DND-41 (cell line): ENCODE data around the gene ACBD6.

Experiments
- ATAC-seq: fragments of 200-7000 bp; cut with Tn5 transposase; 3 replicates; pipeline ENCODE4 v1.9.1; 2021; ENCODE audit warnings: low read depth; ENCODE audit not compliant: insufficient read depth
- DNase-seq: peaks from one replicate; pipeline ENCODE4 v3.0.0-alpha.2; 2020
- H2AFZ ChIP-seq: 2 replicates; pipeline ENCODE4 v1.6.0; 2012; ENCODE audit warnings: low read depth, low read length
- H3K27ac ChIP-seq: 2 replicates; pipeline ENCODE4 v1.5.1; 2012; ENCODE audit warnings: low read length, inconsistent platforms
- H3K27me3 ChIP-seq: fragments of 200-600 bp; sonication (generic); 2 replicates; pipeline ENCODE4 v1.6.0; 2012; ENCODE audit warnings: low read length, mild to moderate bottlenecking, inconsistent platforms; ENCODE audit not compliant: insufficient read depth, poor library complexity
- H3K36me3 ChIP-seq: 2 replicates; pipeline ENCODE4 v1.5.1; 2012; ENCODE audit warnings: low read length, inconsistent platforms; ENCODE audit not compliant: insufficient read depth
- H3K4me1 ChIP-seq: 2 replicates; pipeline ENCODE4 v1.5.1; 2012; ENCODE audit warnings: mild to moderate bottlenecking, low read length; ENCODE audit not compliant: insufficient read depth
- H3K4me2 ChIP-seq: 2 replicates; pipeline ENCODE4 v1.6.0; 2012; ENCODE audit warnings: mild to moderate bottlenecking, moderate library complexity, low read length, inconsistent platforms; ENCODE audit not compliant: insufficient read depth
- H3K4me3 ChIP-seq, 2 experiments: fragments of 200-600 bp in 1 of 2; shearing (Covaris generic) in 1 of 2; 2 replicates each; pipeline ENCODE4 v1.5.1; 2012 to 2016; ENCODE audit warnings: inconsistent platforms in 2 of 2, low read length in 2 of 2, mild to moderate bottlenecking in 2 of 2, low read depth in 1 of 2, moderate library complexity in 1 of 2
- H3K79me2 ChIP-seq: 2 replicates; pipeline ENCODE4 v1.6.0; 2012; ENCODE audit warnings: low read length, inconsistent platforms; ENCODE audit not compliant: insufficient read depth
- H3K9ac ChIP-seq: 2 replicates; pipeline ENCODE4 v1.6.0; 2012; ENCODE audit warnings: low read depth, mild to moderate bottlenecking, inconsistent platforms, low read length, moderate library complexity
- H3K9me3 ChIP-seq: 2 replicates; pipeline ENCODE4 v1.5.1; 2012; ENCODE audit warnings: low read length, moderate library complexity, mild to moderate bottlenecking, inconsistent platforms; ENCODE audit not compliant: insufficient read depth, severe bottlenecking
- H4K20me1 ChIP-seq: 2 replicates; pipeline ENCODE4 v1.6.0; 2012; ENCODE audit warnings: low read length; ENCODE audit not compliant: insufficient read depth
- CTCF ChIP-seq: IDR thresholded peaks from 2 replicates; pipeline ENCODE4 v1.5.1; 2012; ENCODE audit warnings: borderline replicate concordance, low read length, moderate library complexity, mild to moderate bottlenecking; ENCODE audit not compliant: poor library complexity, severe bottlenecking; ENCODE audit errors: extremely low read depth
- EZH2 ChIP-seq: IDR thresholded peaks from 3 replicates; pipeline ENCODE4 v1.6.1; 2012; ENCODE audit warnings: borderline replicate concordance, low read depth, mild to moderate bottlenecking, moderate library complexity, low read length, inconsistent platforms; ENCODE audit not compliant: severe bottlenecking

ACBD6 gene

GRCh38 chr1:180260541-180260940 lies 241.8 kb downstream of the ACBD6 start:
- no peaks in the 10 kb centered on the region for H3K4me1 ChIP-seq
- no peaks in the 10 kb centered on the region for H3K79me2 ChIP-seq
- no peak overlapping the region for H3K4me2 ChIP-seq
- DNase-seq (no peak), ATAC-seq (no peak)
- H3K9me3 ChIP-seq, result no peaks in the 10 kb centered on the region
- H3K27ac ChIP-seq, result no peak overlapping the region
- no peak overlapping the region for H3K9ac ChIP-seq
- H4K20me1 ChIP-seq, result no peaks in the 10 kb centered on the region
- H3K36me3 ChIP-seq, result no peaks in the 10 kb centered on the region
- no peaks in the 10 kb centered on the region for H3K27me3 ChIP-seq
- TF ChIP-seq EZH2, result no peak
- TF ChIP-seq CTCF, result no peak
- no peak overlapping the region for H3K4me3 ChIP-seq
- H2AFZ ChIP-seq, result no peak overlapping the region

GRCh38 chr1:180259431-180260338 lies 242.7 kb downstream of the ACBD6 start:
- Histone ChIP-seq H2AFZ (no peak overlapping the region), H3K9ac (no peak overlapping the region), H3K79me2 (no peaks in the 10 kb centered on the region), H4K20me1 (no peaks in the 10 kb centered on the region), H3K4me3 (no peak overlapping the region), H3K27me3 (no peaks in the 10 kb centered on the region), H3K36me3 (no peaks in the 10 kb centered on the region), H3K27ac (no peak overlapping the region), H3K4me2 (no peak overlapping the region), H3K4me1 (no peaks in the 10 kb centered on the region), H3K9me3 (no peaks in the 10 kb centered on the region)
- no peak for DNase-seq
- ATAC-seq, result no peak
- TF ChIP-seq CTCF, result no peak
- no peak for TF ChIP-seq EZH2

GRCh38 chr1:180258935-180259334 lies 243.4 kb downstream of the ACBD6 start:
- TF ChIP-seq EZH2, result no peak

GRCh38 chr1:180258290-180258689 lies 244.1 kb downstream of the ACBD6 start:
- no peak for DNase-seq
- ATAC-seq, result no peak

More at GRCh38 chr1:180258935-180259334, 243.4 kb downstream of the ACBD6 start:
- no peak overlapping the region for H3K4me3 ChIP-seq
- no peak overlapping the region for H3K4me2 ChIP-seq
- H2AFZ ChIP-seq, result no peak overlapping the region
- no peaks in the 10 kb centered on the region for H3K36me3 ChIP-seq
- no peaks in the 10 kb centered on the region for H3K4me1 ChIP-seq
- no peak overlapping the region for H3K27ac ChIP-seq
- no peaks in the 10 kb centered on the region for H3K79me2 ChIP-seq
- DNase-seq, result no peak
- H3K9me3 ChIP-seq, result no peaks in the 10 kb centered on the region
- no peaks in the 10 kb centered on the region for H3K27me3 ChIP-seq
- peak; percentile 31; the same call in 1 of the 3 replicates for ATAC-seq
- no peaks in the 10 kb centered on the region for H4K20me1 ChIP-seq
- H3K9ac ChIP-seq, result no peak overlapping the region

More at GRCh38 chr1:180258290-180258689, 244.1 kb downstream of the ACBD6 start:
- Histone ChIP-seq H3K79me2 (no peaks in the 10 kb centered on the region), H3K4me1 (no peaks in the 10 kb centered on the region), H4K20me1 (no peaks in the 10 kb centered on the region), H2AFZ (no peak overlapping the region), H3K27ac (no peak overlapping the region), H3K36me3 (no peaks in the 10 kb centered on the region), H3K4me2 (no peak overlapping the region), H3K4me3 (no peak overlapping the region), H3K9me3 (no peaks in the 10 kb centered on the region), H3K9ac (no peak overlapping the region), H3K27me3 (no peaks in the 10 kb centered on the region)
- no peak for TF ChIP-seq CTCF
- no peak for TF ChIP-seq EZH2
